Uterus (tissue), 4 donors: ENCODE measurements around the gene PCED1B. TPM values are rescaled to one million over a fixed set of nuclear protein-coding genes. Genes with fewer than 3 reads are reported as not detected.
A peak's percentile ranks its signal among the peaks of the same experiment; 100 is the strongest.

Experiments
- DNase-seq, 2 donors: peaks; one replicate each; pipeline ENCODE4 v3.0.0-alpha.2; 2019 to 2020
- H3K27ac ChIP-seq, 2 donors: fragments of 200-600 bp; sonication (generic); 1 replicate in 1 of 2; 2 replicates in 1 of 2; pipeline ENCODE4 v1.5.1; 2016 to 2018
- H3K27me3 ChIP-seq, 2 donors: fragments of 200-600 bp; sonication (generic); one replicate each; pipeline ENCODE4 v1.5.1; 2018 to 2019; ENCODE audit warnings: control low read depth in 1 of 2
- H3K36me3 ChIP-seq, 2 donors: fragments of 200-600 bp; sonication (generic); one replicate each; pipeline ENCODE4 v1.5.1; 2019; ENCODE audit warnings: control low read depth in 1 of 2
- H3K4me1 ChIP-seq, 2 donors: fragments of 200-600 bp; sonication (generic); one replicate each; pipeline ENCODE4 v1.5.1; 2018 to 2019; ENCODE audit warnings: control low read depth in 1 of 2
- H3K4me3 ChIP-seq, 2 donors: fragments of 200-600 bp; sonication (generic); 1 replicate in 1 of 2; 2 replicates in 1 of 2; pipeline ENCODE4 v1.5.1; 2018 to 2019; ENCODE audit warnings: mild to moderate bottlenecking in 1 of 2
- H3K9me3 ChIP-seq, 2 donors: fragments of 200-600 bp; sonication (generic); one replicate each; pipeline ENCODE4 v1.5.1; 2019; ENCODE audit warnings: control low read depth in 1 of 2
- POLR2A ChIP-seq, 2 donors: fragments of 450-650 bp; IDR thresholded peaks; one replicate each; pipeline ENCODE4 v1.6.1; 2016; ENCODE audit warnings: antibody characterized with exemption in 2 of 2, mild to moderate bottlenecking in 1 of 2, moderate library complexity in 1 of 2
- intact Hi-C: fragments of 100-400 bp; cut with DNase I; formaldehyde crosslinking; loops from one replicate; pipeline ENCODE4 v1.15.1; 2023; ENCODE audit warnings: low total_unique reads
- total RNA-seq, 4 donors: library from RNA; depleted of rRNA in 3 of 4; stranded (reverse); fragments of >200 nt in 3 of 4; gene quantifications; one replicate each; pipeline versions ENCODE4 v1.1.0 to v1.2.4, GENCODE V29; 2014 to 2023
- TF ChIP-seq, protein P1 (sequence below), 4 experiments: fragments of 200-600 bp in 2 of 4; fragments of 450-650 bp in 2 of 4; sonication (generic) in 2 of 4; IDR thresholded peaks; one replicate each; pipeline ENCODE4 v1.5.1; 2016 to 2019; ENCODE audit warnings: antibody characterized with exemption in 4 of 4, mild to moderate bottlenecking in 2 of 4, moderate library complexity in 1 of 4
- donor health status: DM: yes; HTN: yes; CAD: no.

PCED1B gene
- total RNA-seq, 4 donors from 2014 or later: 1.0 to 46.6 (median 13.0) TPM

- Histone ChIP-seq H3K27me3 (no peaks in the 10 kb centered on the region), H3K4me1 (no peaks in the 10 kb centered on the region), H3K36me3 (no peaks in the 10 kb centered on the region), H3K9me3 (no peaks in the 10 kb centered on the region), H3K4me3 (no peak overlapping the region), H3K27ac (no peak overlapping the region)
- no peak for TF ChIP-seq POLR2A (IDR thresholded peaks at IDR 0.05)
- TF ChIP-seq, protein P1, sequence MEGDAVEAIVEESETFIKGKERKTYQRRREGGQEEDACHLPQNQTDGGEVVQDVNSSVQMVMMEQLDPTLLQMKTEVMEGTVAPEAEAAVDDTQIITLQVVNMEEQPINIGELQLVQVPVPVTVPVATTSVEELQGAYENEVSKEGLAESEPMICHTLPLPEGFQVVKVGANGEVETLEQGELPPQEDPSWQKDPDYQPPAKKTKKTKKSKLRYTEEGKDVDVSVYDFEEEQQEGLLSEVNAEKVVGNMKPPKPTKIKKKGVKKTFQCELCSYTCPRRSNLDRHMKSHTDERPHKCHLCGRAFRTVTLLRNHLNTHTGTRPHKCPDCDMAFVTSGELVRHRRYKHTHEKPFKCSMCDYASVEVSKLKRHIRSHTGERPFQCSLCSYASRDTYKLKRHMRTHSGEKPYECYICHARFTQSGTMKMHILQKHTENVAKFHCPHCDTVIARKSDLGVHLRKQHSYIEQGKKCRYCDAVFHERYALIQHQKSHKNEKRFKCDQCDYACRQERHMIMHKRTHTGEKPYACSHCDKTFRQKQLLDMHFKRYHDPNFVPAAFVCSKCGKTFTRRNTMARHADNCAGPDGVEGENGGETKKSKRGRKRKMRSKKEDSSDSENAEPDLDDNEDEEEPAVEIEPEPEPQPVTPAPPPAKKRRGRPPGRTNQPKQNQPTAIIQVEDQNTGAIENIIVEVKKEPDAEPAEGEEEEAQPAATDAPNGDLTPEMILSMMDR (IDR thresholded peaks at IDR 0.05): no peak
- DNase-seq: no peak
- intact Hi-C loops: no loop called here
These were observed 11.6 kb downstream of the PCED1B start for GRCh38 chr12:47091009-47091408.

GRCh38 chr12:47094804-47095203, 15.4 kb downstream of the PCED1B start:
- no peak overlapping the region for H3K27ac ChIP-seq
- H3K4me1 ChIP-seq: no peaks in the 10 kb centered on the region
- no peak for DNase-seq
- intact Hi-C loops: no loop called here
- TF ChIP-seq, protein P1 (IDR thresholded peaks at IDR 0.05): no peak
- no peak for TF ChIP-seq POLR2A (IDR thresholded peaks at IDR 0.05)
- H3K36me3 ChIP-seq: no peaks in the 10 kb centered on the region
- H3K27me3 ChIP-seq: no peaks in the 10 kb centered on the region
- H3K9me3 ChIP-seq: no peaks in the 10 kb centered on the region
- H3K4me3 ChIP-seq: no peak overlapping the region

GRCh38 chr12:47095446-47096236, 16.2 kb downstream of the PCED1B start:
- DNase-seq: no peak
- Histone ChIP-seq H3K9me3 (no peaks in the 10 kb centered on the region), H3K27ac (no peak overlapping the region), H3K4me1 (no peaks in the 10 kb centered on the region), H3K27me3 (no peaks in the 10 kb centered on the region), H3K36me3 (no peaks in the 10 kb centered on the region), H3K4me3 (no peak overlapping the region)
- intact Hi-C loops: no loop called here
- no peak for TF ChIP-seq POLR2A (IDR thresholded peaks at IDR 0.05)
- TF ChIP-seq, protein P1 (IDR thresholded peaks at IDR 0.05): no peak

- DNase-seq: no peak
- H3K9me3 ChIP-seq: no peaks in the 10 kb centered on the region
- H3K27ac ChIP-seq: peak overlapping the region in 1 of 2 donors; percentile 34
- TF ChIP-seq, protein P1 (IDR thresholded peaks at IDR 0.05): no peak
- TF ChIP-seq POLR2A (IDR thresholded peaks at IDR 0.05): no peak
- intact Hi-C loops: no loop called here
- H3K4me1 ChIP-seq: no peaks in the 10 kb centered on the region
- no peaks in the 10 kb centered on the region for H3K27me3 ChIP-seq
- H3K4me3 ChIP-seq: no peak overlapping the region
- H3K36me3 ChIP-seq: no peaks in the 10 kb centered on the region
These were observed 18.0 kb downstream of the PCED1B start for GRCh38 chr12:47097276-47097896.

DNA sequence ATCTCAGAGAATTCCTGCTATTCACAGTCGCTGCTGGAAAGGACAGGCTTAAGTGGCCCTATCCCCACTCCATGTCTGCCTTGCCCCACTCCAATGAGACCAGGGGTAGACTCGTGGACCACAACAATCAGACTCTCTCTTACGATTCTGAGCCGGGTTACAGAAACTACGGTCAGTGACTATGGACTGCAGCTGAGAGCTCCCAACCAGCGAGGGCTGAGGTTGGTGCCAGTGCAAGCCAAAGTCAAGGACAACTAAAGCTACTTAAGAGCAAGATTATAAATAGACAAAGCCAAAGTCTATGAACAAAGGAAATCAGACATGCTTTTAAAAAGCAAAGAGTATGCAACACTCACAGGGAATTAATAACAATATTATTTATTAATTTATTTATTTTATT, 18.7 kb downstream of the PCED1B start:
- TF ChIP-seq, protein P1 (IDR thresholded peaks at IDR 0.05): no peak
- TF ChIP-seq POLR2A (IDR thresholded peaks at IDR 0.05): no peak
- Histone ChIP-seq H3K36me3 (no peaks in the 10 kb centered on the region), H3K4me3 (no peak overlapping the region), H3K27ac (peak overlapping the region in 1 of 2 donors; percentile 34), H3K27me3 (no peaks in the 10 kb centered on the region), H3K4me1 (no peaks in the 10 kb centered on the region), H3K9me3 (no peaks in the 10 kb centered on the region)
- intact Hi-C loops: no loop called here
- no peak for DNase-seq
